Fibroblast of mammary gland (primary cell): Measurements from ENCODE around the gene POC1A.
"Not testable (repeated sequence)": the region's sequence is repeated elsewhere in the genome, so short reads cannot be mapped to it uniquely, and the experiment has no call there.

Source experiments
- DNase-seq: peaks from one replicate; pipeline ENCODE4 v3.0.0-alpha.2; 2010; ENCODE audit warnings: low read depth
- H3K4me3 ChIP-seq: 2 replicates; pipeline ENCODE4 v1.5.1; 2011; ENCODE audit warnings: low read depth, mild to moderate bottlenecking, low read length, moderate library complexity; ENCODE audit not compliant: control insufficient read depth
- TF ChIP-seq, protein P1 (sequence below): conservative IDR thresholded peaks from 2 replicates; pipeline ENCODE4 v1.5.1; 2011; ENCODE audit warnings: low read depth, low read length, inconsistent platforms; ENCODE audit not compliant: control insufficient read depth, insufficient read depth

POC1A gene

DNA sequence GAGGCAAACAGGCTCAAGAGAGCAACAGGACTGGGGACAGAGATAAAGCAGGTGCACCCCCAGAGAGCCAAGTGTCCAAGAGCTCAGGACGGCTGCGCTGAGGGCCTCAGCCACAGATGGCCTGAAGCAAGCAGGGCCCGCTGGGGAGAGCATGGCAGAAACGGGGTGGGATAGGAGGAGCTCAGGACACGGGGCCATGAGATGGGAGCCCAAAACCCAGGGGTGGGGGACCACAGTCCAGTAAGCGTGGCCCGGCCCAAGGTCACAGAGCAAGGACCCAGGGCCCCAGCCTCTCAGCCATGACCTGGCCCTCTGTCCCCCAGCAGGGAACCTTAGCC is 107.4 kb downstream of the POC1A start:
- TF ChIP-seq, protein P1, sequence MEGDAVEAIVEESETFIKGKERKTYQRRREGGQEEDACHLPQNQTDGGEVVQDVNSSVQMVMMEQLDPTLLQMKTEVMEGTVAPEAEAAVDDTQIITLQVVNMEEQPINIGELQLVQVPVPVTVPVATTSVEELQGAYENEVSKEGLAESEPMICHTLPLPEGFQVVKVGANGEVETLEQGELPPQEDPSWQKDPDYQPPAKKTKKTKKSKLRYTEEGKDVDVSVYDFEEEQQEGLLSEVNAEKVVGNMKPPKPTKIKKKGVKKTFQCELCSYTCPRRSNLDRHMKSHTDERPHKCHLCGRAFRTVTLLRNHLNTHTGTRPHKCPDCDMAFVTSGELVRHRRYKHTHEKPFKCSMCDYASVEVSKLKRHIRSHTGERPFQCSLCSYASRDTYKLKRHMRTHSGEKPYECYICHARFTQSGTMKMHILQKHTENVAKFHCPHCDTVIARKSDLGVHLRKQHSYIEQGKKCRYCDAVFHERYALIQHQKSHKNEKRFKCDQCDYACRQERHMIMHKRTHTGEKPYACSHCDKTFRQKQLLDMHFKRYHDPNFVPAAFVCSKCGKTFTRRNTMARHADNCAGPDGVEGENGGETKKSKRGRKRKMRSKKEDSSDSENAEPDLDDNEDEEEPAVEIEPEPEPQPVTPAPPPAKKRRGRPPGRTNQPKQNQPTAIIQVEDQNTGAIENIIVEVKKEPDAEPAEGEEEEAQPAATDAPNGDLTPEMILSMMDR: no peak
- no peak overlapping the region for H3K4me3 ChIP-seq
- DNase-seq: no peak

DNA sequence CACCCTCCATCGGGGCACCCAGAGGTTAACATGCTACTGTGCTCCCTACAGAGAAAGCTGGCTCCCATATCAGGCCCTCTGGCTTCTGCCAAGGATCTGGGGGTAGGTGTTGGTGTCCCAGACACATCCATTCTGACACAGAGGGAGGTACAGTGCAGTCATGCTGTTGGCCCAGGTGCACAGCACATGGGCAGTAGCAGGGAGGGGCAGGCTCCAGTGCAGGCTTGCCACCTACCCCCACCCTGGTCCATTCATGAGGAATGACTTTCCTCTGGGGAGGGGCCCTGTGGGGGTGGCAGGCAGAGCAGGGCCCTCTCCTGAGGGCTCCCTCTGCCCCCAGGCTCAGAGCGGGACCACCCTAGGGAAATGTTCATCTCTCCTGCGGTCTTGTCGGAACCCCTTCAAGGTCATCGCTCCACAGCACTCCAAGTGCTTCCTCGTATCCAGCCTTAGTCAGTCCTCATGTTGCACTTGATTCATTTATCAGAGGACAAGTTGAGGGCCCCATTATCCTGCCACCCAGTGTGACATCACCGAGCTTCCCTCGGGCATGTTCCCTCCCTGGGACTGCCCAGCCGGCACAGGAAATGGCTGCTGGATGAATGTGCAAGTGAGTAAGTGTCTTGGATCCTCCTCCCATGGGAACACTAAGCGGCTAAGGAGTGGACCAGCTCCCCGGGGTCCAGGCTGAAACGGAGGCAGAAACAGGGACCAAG is 107.9 kb downstream of the POC1A start:
- peak; percentile 96 for DNase-seq
- no peak overlapping the region for H3K4me3 ChIP-seq
- TF ChIP-seq, protein P1: no peak

DNA sequence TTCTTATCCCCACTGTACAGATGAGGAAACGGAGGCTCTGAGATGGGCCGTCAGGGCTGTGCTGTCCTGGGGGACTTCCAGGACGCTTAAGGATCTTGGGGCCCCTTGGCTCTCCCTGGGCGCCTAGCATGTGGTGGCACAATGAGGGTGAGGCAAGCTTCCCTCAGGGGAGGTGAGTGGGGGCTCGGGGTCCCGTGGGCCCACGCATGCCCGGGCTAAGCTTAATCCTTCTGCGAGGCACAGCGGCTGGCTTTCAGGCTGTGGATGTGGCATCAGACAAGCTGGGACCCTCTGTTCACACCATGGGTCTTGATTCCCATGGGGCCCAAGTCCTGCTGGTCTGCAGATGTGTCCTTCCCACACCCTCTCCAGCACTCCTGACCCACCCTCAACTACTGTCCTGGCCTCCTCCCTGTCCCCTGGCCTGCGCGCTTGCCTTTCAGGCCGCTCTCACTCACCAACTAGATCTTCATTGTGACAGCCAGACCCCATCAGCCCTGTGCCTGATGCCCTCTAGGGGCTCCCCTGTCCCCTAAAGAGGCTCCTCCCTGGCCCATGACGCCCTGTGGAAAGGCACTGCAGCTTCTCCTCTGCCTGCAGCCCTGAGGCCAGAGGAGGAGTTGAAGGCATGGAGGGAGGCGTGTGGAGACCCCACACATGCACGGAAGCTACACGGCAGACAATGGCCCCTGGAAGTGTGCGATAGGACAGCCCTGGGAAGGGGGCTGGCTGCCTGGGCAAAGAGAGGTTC is 109.2 kb downstream of the POC1A start:
- DNase-seq: no peak
- TF ChIP-seq, protein P1: no peak
- H3K4me3 ChIP-seq: no peak overlapping the region

DNA sequence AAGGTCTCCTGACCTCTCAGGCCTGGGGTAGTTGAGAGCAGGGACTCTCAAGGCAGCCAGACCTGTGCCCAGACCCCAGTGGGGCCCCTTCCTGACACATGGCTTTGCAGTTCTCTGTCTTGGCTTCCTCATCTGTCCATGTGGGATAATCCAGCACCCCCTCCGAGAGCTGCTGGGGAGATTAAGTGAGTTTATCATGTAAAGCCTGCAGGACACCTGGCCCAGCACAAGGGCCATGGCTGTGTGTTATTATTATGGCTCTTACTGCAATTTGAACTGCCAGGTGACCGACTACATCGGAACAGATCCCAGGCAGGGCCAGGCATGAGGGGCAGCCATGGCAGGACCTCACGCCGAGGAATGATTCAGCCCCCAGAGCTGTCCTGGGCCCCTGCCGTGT is 110.5 kb downstream of the POC1A start:
- DNase-seq: no peak
- TF ChIP-seq, protein P1: no peak
- no peak overlapping the region for H3K4me3 ChIP-seq

DNA sequence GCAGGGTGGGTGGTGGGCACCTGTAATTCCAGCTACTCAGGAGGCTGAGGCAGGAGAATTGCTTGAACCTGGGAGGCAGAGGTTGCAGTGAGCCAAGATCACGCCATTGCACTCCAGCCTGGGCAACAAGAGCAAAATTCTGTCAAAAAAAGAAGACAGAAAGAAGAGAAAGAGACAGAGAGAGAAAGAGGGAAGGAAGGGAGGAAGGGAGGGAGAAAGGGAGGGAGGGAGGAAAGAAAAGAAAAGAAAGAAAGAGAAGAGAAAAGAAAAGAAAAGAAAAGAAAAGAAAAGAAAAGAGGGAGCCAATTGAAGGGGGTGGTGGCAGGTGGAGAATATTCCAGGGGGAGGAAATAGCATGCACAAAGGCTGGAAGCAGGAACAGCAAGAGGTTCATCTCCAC is 111.2 kb downstream of the POC1A start:
- H3K4me3 ChIP-seq, DNase-seq: not testable (repeated sequence)

DNA sequence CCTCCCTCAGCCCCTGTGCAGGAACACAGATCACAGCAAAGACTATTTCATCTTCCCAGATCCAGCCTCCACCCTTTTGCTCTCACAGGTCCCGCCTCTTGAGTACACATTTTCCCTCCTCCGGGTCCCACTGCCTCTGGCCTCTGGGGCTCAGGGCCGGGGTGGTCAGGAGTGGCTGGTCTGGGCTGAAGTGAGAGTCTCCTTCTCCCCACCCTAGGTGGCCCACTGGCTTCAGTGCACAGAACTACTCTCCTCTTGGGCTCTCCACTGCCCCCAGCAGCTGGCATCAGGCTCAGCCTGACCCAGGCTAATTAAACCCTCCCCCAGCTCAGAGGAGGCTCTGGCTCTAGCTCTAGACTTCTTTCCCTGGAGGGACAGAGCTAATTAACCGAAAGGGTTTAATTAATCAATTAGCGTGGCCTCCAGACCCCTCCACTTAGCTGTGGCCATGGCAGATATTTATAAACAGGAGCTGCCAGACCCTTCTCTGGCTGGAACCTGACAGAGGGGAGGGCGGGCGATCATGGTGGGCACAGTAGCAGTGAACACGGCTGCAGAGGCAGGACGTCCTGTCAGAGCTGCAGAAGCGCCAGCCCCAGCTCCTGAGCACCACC is 113.0 kb downstream of the POC1A start:
- H3K4me3 ChIP-seq: no peak overlapping the region
- TF ChIP-seq, protein P1: peak; percentile 12
- DNase-seq: no peak

DNA sequence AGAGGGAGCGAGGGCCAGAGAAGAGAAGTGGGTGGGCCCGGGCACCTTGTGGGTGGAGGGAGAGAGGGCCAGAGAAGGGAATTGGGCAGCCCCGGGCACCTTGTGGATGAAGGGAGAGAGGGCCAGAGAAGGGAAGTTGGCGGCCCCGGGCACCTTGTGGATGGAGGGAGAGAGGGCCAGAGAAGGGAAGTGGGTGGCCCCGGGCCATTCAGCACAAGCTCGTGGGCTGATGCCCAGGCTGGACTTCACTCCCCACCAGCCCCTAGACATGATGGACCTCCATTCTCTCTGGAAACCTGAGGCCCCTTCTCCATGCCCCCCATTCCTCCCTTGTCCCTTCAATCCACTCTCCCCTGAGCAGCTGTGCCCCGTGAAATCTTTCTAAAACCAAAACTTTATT is 113.6 kb downstream of the POC1A start:
- DNase-seq: no peak
- no peak overlapping the region for H3K4me3 ChIP-seq
- TF ChIP-seq, protein P1: no peak
